Neural cell (in vitro differentiated cells): Measurements from ENCODE around the gene CLASP1. TPM values are rescaled to one million over a fixed set of nuclear protein-coding genes. Genes with fewer than 3 reads are reported as not detected.

Experiments
- H2AFZ ChIP-seq: fragments of 200-600, 300-800 bp; sonication (generic), shearing (Covaris generic); 2 replicates; pipeline ENCODE4 v1.6.0; 2014; ENCODE audit warnings: low read depth, mild to moderate bottlenecking, antibody characterized with exemption, low read length, moderate library complexity
- H3F3A ChIP-seq: fragments of 200-600 bp; shearing (Covaris generic); 2 replicates; pipeline ENCODE4 v1.6.1; 2016; ENCODE audit warnings: mild to moderate bottlenecking, moderate library complexity, mixed read lengths, antibody characterized with exemption, low read length; ENCODE audit not compliant: insufficient read depth, poor library complexity, severe bottlenecking
- H3K27ac ChIP-seq: fragments of 200-600, 300-800 bp; sonication (generic), shearing (Covaris generic); 2 replicates; pipeline ENCODE4 v1.5.1; 2014; ENCODE audit warnings: mild to moderate bottlenecking, low read length, moderate library complexity
- H3K27me3 ChIP-seq: fragments of 300-800, 200-600 bp; sonication (generic), shearing (Covaris generic); 2 replicates; pipeline ENCODE4 v1.6.0; 2014; ENCODE audit warnings: mild to moderate bottlenecking, low read depth, low read length, moderate library complexity; ENCODE audit not compliant: insufficient read depth
- H3K36me3 ChIP-seq: fragments of 300-800, 200-600 bp; sonication (generic), shearing (Covaris generic); 2 replicates; pipeline ENCODE4 v1.5.1; 2014; ENCODE audit warnings: mild to moderate bottlenecking, antibody characterized with exemption, low read length, moderate library complexity; ENCODE audit not compliant: insufficient read depth
- H3K4me2 ChIP-seq: fragments of 300-800, 200-600 bp; sonication (generic), shearing (Covaris generic); 2 replicates; pipeline ENCODE4 v1.6.0; 2014; ENCODE audit warnings: mild to moderate bottlenecking, low read length
- H3K4me3 ChIP-seq: fragments of 300-800, 200-600 bp; sonication (generic), shearing (Covaris generic); 2 replicates; pipeline ENCODE4 v1.5.1; 2014; ENCODE audit warnings: mild to moderate bottlenecking, low read length, moderate library complexity
- H3K79me2 ChIP-seq: fragments of 200-600 bp; shearing (Covaris generic); replicated peaks from 2 replicates; pipeline ENCODE4 v1.6.0; 2014; ENCODE audit warnings: mild to moderate bottlenecking, low read length, moderate library complexity; ENCODE audit not compliant: insufficient read depth
- H3K9ac ChIP-seq: fragments of 300-800, 200-600 bp; sonication (generic), shearing (Covaris generic); 2 replicates; pipeline ENCODE4 v1.6.1; 2016; ENCODE audit warnings: mild to moderate bottlenecking, low read length, mixed read lengths
- H3K9me2 ChIP-seq: fragments of 200-600 bp; shearing (Covaris generic); 2 replicates; pipeline ENCODE4 v1.6.1; 2016; ENCODE audit warnings: mild to moderate bottlenecking, low read length, mixed read lengths; ENCODE audit not compliant: insufficient read depth
- H3K9me3 ChIP-seq: fragments of 200-600, 300-800 bp; sonication (generic), shearing (Covaris generic); 2 replicates; pipeline ENCODE4 v1.6.1; 2016; ENCODE audit warnings: mild to moderate bottlenecking, mixed run types, low read length, moderate library complexity, mixed read lengths
- H4K20me1 ChIP-seq: fragments of 200-600 bp; shearing (Covaris generic); 2 replicates; pipeline ENCODE4 v1.6.1; 2016; ENCODE audit warnings: mild to moderate bottlenecking, mixed run types; ENCODE audit not compliant: insufficient read depth
- EP300 ChIP-seq: fragments of 450-650 bp; conservative IDR thresholded peaks from 2 replicates; pipeline ENCODE4 v1.6.1; 2014; ENCODE audit warnings: antibody characterized with exemption, mild to moderate bottlenecking, moderate library complexity; ENCODE audit not compliant: poor library complexity, severe bottlenecking
- EZH2 ChIP-seq: fragments of 200-600, 300-800 bp; shearing (Covaris generic), sonication (generic); IDR thresholded peaks from 2 replicates; pipeline ENCODE4 v1.6.1; 2014; ENCODE audit warnings: antibody characterized with exemption, low read length, borderline replicate concordance, mild to moderate bottlenecking; ENCODE audit not compliant: insufficient read depth, poor library complexity, severe bottlenecking
- MXI1 ChIP-seq: fragments of 450-650 bp; conservative IDR thresholded peaks from 2 replicates; pipeline ENCODE4 v1.6.1; 2014; ENCODE audit warnings: antibody characterized with exemption, mild to moderate bottlenecking; ENCODE audit not compliant: poor library complexity, severe bottlenecking
- POLR2AphosphoS5 ChIP-seq: IDR thresholded peaks from 2 replicates; pipeline ENCODE4 v1.6.1; 2012
- RAD21 ChIP-seq: fragments of 450-650 bp; conservative IDR thresholded peaks from 2 replicates; pipeline ENCODE4 v1.6.1; 2014; ENCODE audit warnings: antibody characterized with exemption, mild to moderate bottlenecking, moderate library complexity
- SMC3 ChIP-seq: fragments of 450-650 bp; conservative IDR thresholded peaks from 2 replicates; pipeline ENCODE4 v1.6.1; 2014; ENCODE audit warnings: antibody characterized with exemption, mild to moderate bottlenecking, moderate library complexity; ENCODE audit not compliant: poor library complexity
- TAF1 ChIP-seq: IDR thresholded peaks from 2 replicates; pipeline ENCODE4 v1.6.1; 2012; ENCODE audit warnings: low read depth
- polyA plus RNA-seq: library from polyadenylated mRNA; depleted of rRNA; stranded (reverse); fragments of >200 nt; gene quantifications from 2 replicates; pipeline ENCODE4 v1.2.3, GENCODE V29; 2014
- TF ChIP-seq, protein P1 (sequence below): fragments of 450-650 bp; IDR thresholded peaks from 2 replicates; pipeline ENCODE4 v1.5.1; 2014; ENCODE audit warnings: antibody characterized with exemption, mild to moderate bottlenecking, moderate library complexity; ENCODE audit not compliant: poor library complexity, severe bottlenecking
- TF ChIP-seq, protein P2 (sequence below): IDR thresholded peaks from 2 replicates; pipeline ENCODE4 v1.6.1; 2012; ENCODE audit warnings: borderline replicate concordance

CLASP1 gene
- polyA plus RNA-seq, 1 donor from 2014 or later = 41.3 TPM

DNA sequence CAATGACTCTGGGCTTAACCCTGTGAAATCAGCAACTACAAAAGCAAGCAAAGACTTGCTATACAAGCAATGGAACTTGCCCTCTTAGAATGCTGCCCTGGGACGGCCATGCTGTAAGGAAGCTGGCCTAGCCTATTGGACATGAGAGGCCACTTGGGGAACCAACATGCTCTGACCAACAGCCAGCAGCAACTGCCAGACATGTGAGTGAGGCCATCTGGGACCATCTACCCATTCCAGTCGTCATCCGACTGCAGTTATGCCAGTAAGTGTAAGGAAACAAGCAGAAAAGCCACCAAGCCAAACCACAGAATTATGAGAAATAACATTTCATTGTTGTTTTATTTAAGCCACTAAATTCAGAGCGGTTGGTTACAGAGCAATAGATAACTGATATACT is 40.9 kb downstream of the CLASP1 start:
- H3F3A ChIP-seq = no peaks in the 10 kb centered on the region
- no peak overlapping the region for H3K4me3 ChIP-seq
- H3K4me2 ChIP-seq = no peak overlapping the region
- no peak for TF ChIP-seq SMC3
- TF ChIP-seq POLR2AphosphoS5 = no peak
- TF ChIP-seq MXI1 = no peak
- TF ChIP-seq, protein P1, sequence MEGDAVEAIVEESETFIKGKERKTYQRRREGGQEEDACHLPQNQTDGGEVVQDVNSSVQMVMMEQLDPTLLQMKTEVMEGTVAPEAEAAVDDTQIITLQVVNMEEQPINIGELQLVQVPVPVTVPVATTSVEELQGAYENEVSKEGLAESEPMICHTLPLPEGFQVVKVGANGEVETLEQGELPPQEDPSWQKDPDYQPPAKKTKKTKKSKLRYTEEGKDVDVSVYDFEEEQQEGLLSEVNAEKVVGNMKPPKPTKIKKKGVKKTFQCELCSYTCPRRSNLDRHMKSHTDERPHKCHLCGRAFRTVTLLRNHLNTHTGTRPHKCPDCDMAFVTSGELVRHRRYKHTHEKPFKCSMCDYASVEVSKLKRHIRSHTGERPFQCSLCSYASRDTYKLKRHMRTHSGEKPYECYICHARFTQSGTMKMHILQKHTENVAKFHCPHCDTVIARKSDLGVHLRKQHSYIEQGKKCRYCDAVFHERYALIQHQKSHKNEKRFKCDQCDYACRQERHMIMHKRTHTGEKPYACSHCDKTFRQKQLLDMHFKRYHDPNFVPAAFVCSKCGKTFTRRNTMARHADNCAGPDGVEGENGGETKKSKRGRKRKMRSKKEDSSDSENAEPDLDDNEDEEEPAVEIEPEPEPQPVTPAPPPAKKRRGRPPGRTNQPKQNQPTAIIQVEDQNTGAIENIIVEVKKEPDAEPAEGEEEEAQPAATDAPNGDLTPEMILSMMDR = no peak
- TF ChIP-seq, protein P2, sequence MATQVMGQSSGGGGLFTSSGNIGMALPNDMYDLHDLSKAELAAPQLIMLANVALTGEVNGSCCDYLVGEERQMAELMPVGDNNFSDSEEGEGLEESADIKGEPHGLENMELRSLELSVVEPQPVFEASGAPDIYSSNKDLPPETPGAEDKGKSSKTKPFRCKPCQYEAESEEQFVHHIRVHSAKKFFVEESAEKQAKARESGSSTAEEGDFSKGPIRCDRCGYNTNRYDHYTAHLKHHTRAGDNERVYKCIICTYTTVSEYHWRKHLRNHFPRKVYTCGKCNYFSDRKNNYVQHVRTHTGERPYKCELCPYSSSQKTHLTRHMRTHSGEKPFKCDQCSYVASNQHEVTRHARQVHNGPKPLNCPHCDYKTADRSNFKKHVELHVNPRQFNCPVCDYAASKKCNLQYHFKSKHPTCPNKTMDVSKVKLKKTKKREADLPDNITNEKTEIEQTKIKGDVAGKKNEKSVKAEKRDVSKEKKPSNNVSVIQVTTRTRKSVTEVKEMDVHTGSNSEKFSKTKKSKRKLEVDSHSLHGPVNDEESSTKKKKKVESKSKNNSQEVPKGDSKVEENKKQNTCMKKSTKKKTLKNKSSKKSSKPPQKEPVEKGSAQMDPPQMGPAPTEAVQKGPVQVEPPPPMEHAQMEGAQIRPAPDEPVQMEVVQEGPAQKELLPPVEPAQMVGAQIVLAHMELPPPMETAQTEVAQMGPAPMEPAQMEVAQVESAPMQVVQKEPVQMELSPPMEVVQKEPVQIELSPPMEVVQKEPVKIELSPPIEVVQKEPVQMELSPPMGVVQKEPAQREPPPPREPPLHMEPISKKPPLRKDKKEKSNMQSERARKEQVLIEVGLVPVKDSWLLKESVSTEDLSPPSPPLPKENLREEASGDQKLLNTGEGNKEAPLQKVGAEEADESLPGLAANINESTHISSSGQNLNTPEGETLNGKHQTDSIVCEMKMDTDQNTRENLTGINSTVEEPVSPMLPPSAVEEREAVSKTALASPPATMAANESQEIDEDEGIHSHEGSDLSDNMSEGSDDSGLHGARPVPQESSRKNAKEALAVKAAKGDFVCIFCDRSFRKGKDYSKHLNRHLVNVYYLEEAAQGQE = no peak
- no peak for TF ChIP-seq RAD21
- no peak for TF ChIP-seq EP300
- no peak for TF ChIP-seq EZH2
- TF ChIP-seq TAF1 = no peak
- H3K36me3 ChIP-seq = peaks cover 9% of the 10 kb centered on the region
- H3K9me2 ChIP-seq = no peaks in the 10 kb centered on the region
- H3K79me2 ChIP-seq = peaks cover 36% of the 10 kb centered on the region
- H3K9ac ChIP-seq = no peak overlapping the region
- H4K20me1 ChIP-seq = no peaks in the 10 kb centered on the region
- no peak overlapping the region for H2AFZ ChIP-seq
- no peak overlapping the region for H3K27ac ChIP-seq
- no peaks in the 10 kb centered on the region for H3K9me3 ChIP-seq
- no peaks in the 10 kb centered on the region for H3K27me3 ChIP-seq

DNA sequence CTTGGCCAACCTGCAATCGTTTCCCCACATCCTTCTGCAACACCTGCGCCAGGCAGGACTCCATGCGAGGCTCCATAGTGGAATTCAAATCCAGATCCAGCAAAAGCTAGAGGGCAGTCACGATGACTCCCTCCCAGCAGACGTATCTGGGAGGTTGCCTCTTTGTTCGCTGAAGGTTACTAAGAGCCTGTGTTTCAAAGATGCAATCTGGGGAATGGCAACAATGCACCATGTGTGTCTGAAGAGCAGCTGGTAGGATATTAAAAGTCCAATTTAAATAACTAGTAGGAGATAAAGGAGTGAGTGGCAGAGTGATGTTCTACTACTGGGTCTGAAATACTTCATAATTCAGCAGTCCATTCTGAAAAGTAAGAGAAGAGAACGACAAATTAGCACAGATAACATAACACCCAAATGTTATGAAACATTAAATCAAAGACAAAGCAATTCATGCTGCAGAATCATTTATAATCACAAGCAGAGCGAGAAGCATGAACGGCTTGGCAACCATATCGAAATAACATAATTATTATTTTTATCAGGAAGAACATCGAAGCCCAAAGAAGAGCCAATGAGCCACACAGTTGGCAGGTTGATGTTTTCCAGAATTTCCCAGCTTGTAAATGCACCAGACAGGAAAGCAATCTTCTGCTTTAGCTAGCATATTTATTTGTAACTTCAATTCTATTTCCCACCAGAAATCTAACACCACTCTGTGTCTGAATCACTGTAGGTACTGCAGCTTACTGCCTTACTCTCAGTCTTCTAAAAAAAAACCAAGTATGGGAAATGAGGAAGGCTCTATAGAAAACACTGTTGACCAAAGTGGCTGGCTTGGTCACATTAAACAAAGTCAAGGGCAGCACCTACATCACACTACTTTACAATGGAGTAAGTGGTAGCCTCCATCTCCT is 43.2 kb downstream of the CLASP1 start:
- Histone ChIP-seq H3K9ac (no peak overlapping the region), H3K9me2 (no peaks in the 10 kb centered on the region)
- TF ChIP-seq MXI1 = no peak
- TF ChIP-seq, protein P1 = no peak
- TF ChIP-seq RAD21 = no peak
- no peak for TF ChIP-seq EP300
- TF ChIP-seq, protein P2 = no peak
- no peak for TF ChIP-seq TAF1
- TF ChIP-seq SMC3 = no peak
- no peak for TF ChIP-seq POLR2AphosphoS5
- no peak for TF ChIP-seq EZH2

More for the DNA sequence above, 43.2 kb downstream of the CLASP1 start:
- no peaks in the 10 kb centered on the region for H3F3A ChIP-seq
- no peaks in the 10 kb centered on the region for H3K27me3 ChIP-seq
- H3K36me3 ChIP-seq = peaks cover 9% of the 10 kb centered on the region
- peaks cover 50% of the 10 kb centered on the region for H3K79me2 ChIP-seq
- no peaks in the 10 kb centered on the region for H3K9me3 ChIP-seq
- H2AFZ ChIP-seq = no peak overlapping the region
- no peak overlapping the region for H3K4me2 ChIP-seq
- no peaks in the 10 kb centered on the region for H4K20me1 ChIP-seq
- H3K4me3 ChIP-seq = no peak overlapping the region
- H3K27ac ChIP-seq = no peak overlapping the region
